Right lobe of liver (tissue), 4 donors: ENCODE results near the gene DOCK1.

Experiments
- POLR2A ChIP-seq: fragments of 450-650 bp; IDR thresholded peaks from one replicate; pipeline ENCODE4 v1.6.1; 2017; ENCODE audit warnings: antibody characterized with exemption, mild to moderate bottlenecking
- TF ChIP-seq, protein P1 (sequence below), 4 donors: fragments of 200-600 bp in 3 of 4; fragments of 450-650 bp in 1 of 4; IDR thresholded peaks; one replicate each; pipeline versions ENCODE4 v1.5.1 to v1.8.0; 2016 to 2022; ENCODE audit warnings: antibody characterized with exemption in 4 of 4, mild to moderate bottlenecking in 2 of 4
- donor health status: DM: no; HTN: no; CAD: no.
- donor health status: DM: no; HTN: no; CAD: no.
- donor health status: DM: no; HTN: yes; CAD: no.

DNA sequence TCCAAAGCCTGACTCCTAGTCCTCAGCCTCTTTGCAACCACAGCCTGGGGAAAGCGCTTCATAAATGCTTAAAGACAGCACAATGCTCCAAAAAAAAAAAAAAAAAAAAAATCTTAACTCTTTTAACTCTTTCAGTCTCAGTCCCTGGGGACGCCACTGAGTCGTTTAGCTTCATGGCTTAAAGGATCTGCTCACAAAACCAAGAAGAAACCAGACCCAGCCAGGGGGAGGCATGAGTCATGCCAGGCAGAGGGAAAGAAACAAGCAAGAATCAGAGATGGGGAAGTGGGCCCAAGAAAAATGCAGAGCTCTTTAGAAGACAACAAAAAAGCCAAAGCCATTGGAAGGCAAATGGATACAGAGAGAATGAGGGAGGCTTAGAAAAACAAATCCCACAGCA lies 32.5 kb upstream of the DOCK1 start:
- TF ChIP-seq, protein P1, sequence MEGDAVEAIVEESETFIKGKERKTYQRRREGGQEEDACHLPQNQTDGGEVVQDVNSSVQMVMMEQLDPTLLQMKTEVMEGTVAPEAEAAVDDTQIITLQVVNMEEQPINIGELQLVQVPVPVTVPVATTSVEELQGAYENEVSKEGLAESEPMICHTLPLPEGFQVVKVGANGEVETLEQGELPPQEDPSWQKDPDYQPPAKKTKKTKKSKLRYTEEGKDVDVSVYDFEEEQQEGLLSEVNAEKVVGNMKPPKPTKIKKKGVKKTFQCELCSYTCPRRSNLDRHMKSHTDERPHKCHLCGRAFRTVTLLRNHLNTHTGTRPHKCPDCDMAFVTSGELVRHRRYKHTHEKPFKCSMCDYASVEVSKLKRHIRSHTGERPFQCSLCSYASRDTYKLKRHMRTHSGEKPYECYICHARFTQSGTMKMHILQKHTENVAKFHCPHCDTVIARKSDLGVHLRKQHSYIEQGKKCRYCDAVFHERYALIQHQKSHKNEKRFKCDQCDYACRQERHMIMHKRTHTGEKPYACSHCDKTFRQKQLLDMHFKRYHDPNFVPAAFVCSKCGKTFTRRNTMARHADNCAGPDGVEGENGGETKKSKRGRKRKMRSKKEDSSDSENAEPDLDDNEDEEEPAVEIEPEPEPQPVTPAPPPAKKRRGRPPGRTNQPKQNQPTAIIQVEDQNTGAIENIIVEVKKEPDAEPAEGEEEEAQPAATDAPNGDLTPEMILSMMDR (IDR thresholded peaks at IDR 0.05), result no peak
- no peak for TF ChIP-seq POLR2A
